HCT116 (cell line): ENCODE data around the gene LRRK1.

Experiments used
- CTCF ChIP-seq, 3 experiments: fragments of 200-600 bp in 1 of 3; sonication (generic) in 1 of 3; IDR thresholded peaks in 2 of 3; conservative IDR thresholded peaks in 1 of 3; 2 replicates each; pipeline ENCODE4 v1.5.1; 2012 to 2017; ENCODE audit warnings: low read depth in 2 of 3, low read length in 2 of 3, antibody characterized with exemption in 1 of 3, borderline replicate concordance in 1 of 3, control low read depth in 1 of 3, mild to moderate bottlenecking in 1 of 3, mixed read lengths in 1 of 3, mixed run types in 1 of 3, moderate library complexity in 1 of 3; ENCODE audit not compliant: insufficient read depth in 1 of 3
- EZH2 ChIP-seq: fragments of 200-600 bp; sonication (generic); IDR thresholded peaks from 2 replicates; pipeline ENCODE4 v1.6.1; 2017; ENCODE audit warnings: antibody characterized with exemption, mixed run types
- MAX ChIP-seq: IDR thresholded peaks from 2 replicates; pipeline ENCODE4 v1.6.1; 2012
- POLR2A ChIP-seq: IDR thresholded peaks from 2 replicates; pipeline ENCODE4 v1.7.0; 2011; ENCODE audit warnings: borderline replicate concordance; ENCODE audit not compliant: insufficient read depth, insufficient read length; ENCODE audit errors: extremely low read depth
- POLR2AphosphoS5 ChIP-seq: IDR thresholded peaks from 2 replicates; pipeline ENCODE4 v1.6.1; 2011; ENCODE audit warnings: mild to moderate bottlenecking, low read depth, low read length, moderate library complexity
- SP1 ChIP-seq: IDR thresholded peaks from 2 replicates; pipeline ENCODE4 v1.6.1; 2012; ENCODE audit warnings: low read depth
- TF ChIP-seq, protein P1 (sequence below): IDR thresholded peaks from 2 replicates; pipeline ENCODE4 v1.6.1; 2012; ENCODE audit warnings: low read depth
- TF ChIP-seq, protein P2 (sequence below): IDR thresholded peaks from 2 replicates; pipeline ENCODE4 v1.6.1; 2012

DNA sequence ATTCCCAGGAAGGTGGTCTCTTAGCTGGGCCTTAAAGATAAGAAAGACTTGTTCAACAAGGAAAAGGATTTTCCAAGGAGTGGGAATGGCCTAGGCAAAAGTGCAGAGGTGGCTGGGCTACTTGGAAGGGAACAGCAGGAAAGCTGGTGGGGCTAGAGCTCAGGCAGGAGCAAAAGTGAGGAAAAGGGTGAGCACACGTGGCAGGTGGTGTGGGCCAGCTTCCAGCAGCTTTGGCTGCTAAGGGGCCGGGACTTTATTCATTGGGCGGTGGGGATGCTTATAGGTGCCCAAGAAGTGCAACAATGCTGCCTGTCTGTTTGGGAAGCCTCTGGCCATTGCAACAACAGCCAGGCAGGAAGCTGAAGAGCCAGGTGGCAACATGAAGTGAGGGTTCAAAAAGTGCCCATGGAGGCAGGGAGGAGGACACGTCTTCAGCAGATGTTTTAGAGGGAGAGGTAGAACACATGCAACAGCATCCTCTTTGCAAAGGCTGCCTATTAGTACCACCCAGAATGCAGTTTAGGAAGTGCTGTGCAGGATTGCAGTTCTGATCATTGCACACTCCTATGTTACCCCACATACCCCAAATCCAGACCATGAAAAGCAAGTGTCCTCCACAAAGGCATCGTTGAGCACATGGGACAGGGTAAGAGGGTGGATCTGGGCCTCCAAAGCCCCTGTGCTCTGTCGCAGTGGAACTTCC, 25.7 kb upstream of the LRRK1 start:
- TF ChIP-seq EZH2 (no peak), MAX (no peak), CTCF (IDR thresholded peaks at IDR 0.05 in 2 of 3, conservative IDR thresholded peaks at IDR 0.05 in 1 of 3; ENCODE audit: borderline replicate concordance in 1 of 3, insufficient read depth in 1 of 3, low read depth in 2 of 3, low read length in 2 of 3) (no peak), SP1 (no peak), POLR2A (no peak), POLR2AphosphoS5 (no peak)
- TF ChIP-seq, protein P1, sequence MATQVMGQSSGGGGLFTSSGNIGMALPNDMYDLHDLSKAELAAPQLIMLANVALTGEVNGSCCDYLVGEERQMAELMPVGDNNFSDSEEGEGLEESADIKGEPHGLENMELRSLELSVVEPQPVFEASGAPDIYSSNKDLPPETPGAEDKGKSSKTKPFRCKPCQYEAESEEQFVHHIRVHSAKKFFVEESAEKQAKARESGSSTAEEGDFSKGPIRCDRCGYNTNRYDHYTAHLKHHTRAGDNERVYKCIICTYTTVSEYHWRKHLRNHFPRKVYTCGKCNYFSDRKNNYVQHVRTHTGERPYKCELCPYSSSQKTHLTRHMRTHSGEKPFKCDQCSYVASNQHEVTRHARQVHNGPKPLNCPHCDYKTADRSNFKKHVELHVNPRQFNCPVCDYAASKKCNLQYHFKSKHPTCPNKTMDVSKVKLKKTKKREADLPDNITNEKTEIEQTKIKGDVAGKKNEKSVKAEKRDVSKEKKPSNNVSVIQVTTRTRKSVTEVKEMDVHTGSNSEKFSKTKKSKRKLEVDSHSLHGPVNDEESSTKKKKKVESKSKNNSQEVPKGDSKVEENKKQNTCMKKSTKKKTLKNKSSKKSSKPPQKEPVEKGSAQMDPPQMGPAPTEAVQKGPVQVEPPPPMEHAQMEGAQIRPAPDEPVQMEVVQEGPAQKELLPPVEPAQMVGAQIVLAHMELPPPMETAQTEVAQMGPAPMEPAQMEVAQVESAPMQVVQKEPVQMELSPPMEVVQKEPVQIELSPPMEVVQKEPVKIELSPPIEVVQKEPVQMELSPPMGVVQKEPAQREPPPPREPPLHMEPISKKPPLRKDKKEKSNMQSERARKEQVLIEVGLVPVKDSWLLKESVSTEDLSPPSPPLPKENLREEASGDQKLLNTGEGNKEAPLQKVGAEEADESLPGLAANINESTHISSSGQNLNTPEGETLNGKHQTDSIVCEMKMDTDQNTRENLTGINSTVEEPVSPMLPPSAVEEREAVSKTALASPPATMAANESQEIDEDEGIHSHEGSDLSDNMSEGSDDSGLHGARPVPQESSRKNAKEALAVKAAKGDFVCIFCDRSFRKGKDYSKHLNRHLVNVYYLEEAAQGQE = no peak
- TF ChIP-seq, protein P2, sequence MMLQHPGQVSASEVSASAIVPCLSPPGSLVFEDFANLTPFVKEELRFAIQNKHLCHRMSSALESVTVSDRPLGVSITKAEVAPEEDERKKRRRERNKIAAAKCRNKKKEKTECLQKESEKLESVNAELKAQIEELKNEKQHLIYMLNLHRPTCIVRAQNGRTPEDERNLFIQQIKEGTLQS = no peak
